Stimulated activated CD4-positive, alpha-beta T cell treated with anti-CD3 and anti-CD28 coated beads, Interleukin-12 subunit alpha, Interleukin-12 subunit beta, amount 100 ng/mL, for 48 hours (primary cell): ENCODE data around the gene UBE3C.
"Not testable (repeated sequence)": the region's sequence is repeated elsewhere in the genome, so short reads cannot be mapped to it uniquely, and the experiment has no call there.

Experiments
- DNase-seq, 3 donors: peaks; one replicate each; pipeline ENCODE4 v3.0.0-alpha.2; 2020; ENCODE audit warnings: low read depth in 2 of 3, low spot score in 1 of 3

Gene UBE3C

GRCh38 chr7:157271315-157271990 is 132.7 kb downstream of the UBE3C start:
- DNase-seq = no peak

GRCh38 chr7:157271991-157272324 is 133.2 kb downstream of the UBE3C start:
- DNase-seq = no peak

GRCh38 chr7:157272351-157273207 is 133.9 kb downstream of the UBE3C start:
- DNase-seq = no peak

- DNase-seq = peak; percentile 25 to 47 (median 37)
These were observed 134.7 kb downstream of the UBE3C start for GRCh38 chr7:157273208-157274093.

GRCh38 chr7:157274094-157274634 is 135.4 kb downstream of the UBE3C start:
- not testable (repeated sequence) for DNase-seq

GRCh38 chr7:157274991-157275427 is 136.3 kb downstream of the UBE3C start:
- DNase-seq = no peak

- no peak for DNase-seq
These were observed 137.4 kb downstream of the UBE3C start for GRCh38 chr7:157276091-157276561.

- DNase-seq = no peak
These were observed 138.2 kb downstream of the UBE3C start for GRCh38 chr7:157276731-157277562.

GRCh38 chr7:157277568-157277967 is 138.8 kb downstream of the UBE3C start:
- not testable (repeated sequence) for DNase-seq

- DNase-seq = no peak
These were observed 139.6 kb downstream of the UBE3C start for GRCh38 chr7:157278167-157278790.

- DNase-seq = no peak
These were observed 140.3 kb downstream of the UBE3C start for GRCh38 chr7:157278791-157279724.

GRCh38 chr7:157279741-157280215 is 141.1 kb downstream of the UBE3C start:
- DNase-seq = no peak

- no peak for DNase-seq
These were observed 141.6 kb downstream of the UBE3C start for GRCh38 chr7:157280216-157280841.

GRCh38 chr7:157281221-157281998 is 142.7 kb downstream of the UBE3C start:
- DNase-seq = no peak

- DNase-seq = no peak
These were observed 143.5 kb downstream of the UBE3C start for GRCh38 chr7:157282141-157282801.

- no peak for DNase-seq
These were observed 145.7 kb downstream of the UBE3C start for GRCh38 chr7:157284229-157285014.
